Fibroblast of mammary gland (primary cell): ENCODE data around the gene PALM2AKAP2.
A peak's percentile ranks its signal among the peaks of the same experiment; 100 is the strongest.

Source experiments
- DNase-seq: peaks from one replicate; pipeline ENCODE4 v3.0.0-alpha.2; 2010; ENCODE audit warnings: low read depth
- H3K4me3 ChIP-seq: 2 replicates; pipeline ENCODE4 v1.5.1; 2011; ENCODE audit warnings: low read depth, mild to moderate bottlenecking, low read length, moderate library complexity; ENCODE audit not compliant: control insufficient read depth
- CTCF ChIP-seq: conservative IDR thresholded peaks from 2 replicates; pipeline ENCODE4 v1.5.1; 2011; ENCODE audit warnings: low read depth, low read length, inconsistent platforms; ENCODE audit not compliant: control insufficient read depth, insufficient read depth

Gene PALM2AKAP2

GRCh38 chr9:109739760-109740159 lies 40.2 kb upstream of the PALM2AKAP2 start:
- TF ChIP-seq CTCF = no peak
- no peak for DNase-seq

DNA sequence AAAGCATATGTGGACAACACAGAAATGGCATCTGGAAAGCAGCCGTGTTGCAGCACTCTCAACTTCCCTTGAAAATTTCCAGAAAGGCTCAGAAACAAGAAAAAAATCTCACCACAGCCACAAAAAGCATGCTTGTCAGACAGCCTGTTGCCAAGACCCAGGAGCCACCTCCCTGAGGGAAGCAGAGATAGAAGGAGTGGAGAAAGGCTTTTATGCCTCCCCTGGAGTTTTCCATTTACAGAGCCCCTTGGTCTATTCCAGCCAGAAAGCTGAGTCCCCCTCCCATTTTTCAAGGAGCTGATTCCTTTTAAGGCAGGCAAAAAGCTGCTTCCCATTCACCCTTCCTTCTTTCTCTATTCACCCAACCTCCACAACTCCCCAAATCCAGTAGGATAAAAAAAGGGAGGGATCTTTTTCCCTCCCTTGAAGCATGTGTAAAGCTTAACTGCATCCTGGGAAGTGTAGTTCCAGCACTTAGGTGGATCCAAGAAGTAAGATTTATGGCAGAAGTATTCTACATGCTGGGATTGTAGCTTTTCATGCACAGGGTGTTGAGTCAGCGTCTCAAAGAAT lies 37.1 kb upstream of the PALM2AKAP2 start:
- no peak overlapping the region for H3K4me3 ChIP-seq
- no peak for TF ChIP-seq CTCF
- peak; percentile 56 for DNase-seq

More at GRCh38 chr9:109739760-109740159, 40.2 kb upstream of the PALM2AKAP2 start:
- H3K4me3 ChIP-seq = no peak overlapping the region

DNA sequence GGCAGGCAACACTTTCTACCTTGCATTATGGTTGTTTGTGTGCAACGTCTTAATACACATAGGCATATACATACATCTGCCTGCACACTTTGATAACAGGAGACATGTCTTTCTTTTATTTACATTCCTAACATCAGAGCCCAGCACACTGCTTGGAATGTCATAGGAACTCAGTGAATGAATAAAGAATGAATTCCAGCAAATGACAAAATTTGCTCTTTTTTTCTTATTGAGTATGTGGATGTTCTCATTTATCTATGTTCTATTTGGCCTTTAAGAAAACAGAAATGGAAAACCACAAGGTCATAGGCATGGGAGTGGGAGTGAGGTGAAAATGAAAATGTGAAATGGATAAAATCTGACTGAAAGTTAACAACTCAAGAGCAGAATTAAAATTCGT lies 36.3 kb upstream of the PALM2AKAP2 start:
- no peak for TF ChIP-seq CTCF
- no peak for DNase-seq

GRCh38 chr9:109745335-109746283 lies 34.4 kb upstream of the PALM2AKAP2 start:
- DNase-seq = peak; percentile 76
- no peak for TF ChIP-seq CTCF
- H3K4me3 ChIP-seq = no peak overlapping the region

More for the DNA sequence above, 36.3 kb upstream of the PALM2AKAP2 start:
- no peak overlapping the region for H3K4me3 ChIP-seq

- DNase-seq = no peak
- TF ChIP-seq CTCF = no peak
- no peak overlapping the region for H3K4me3 ChIP-seq
These were observed 28.7 kb upstream of the PALM2AKAP2 start for GRCh38 chr9:109751253-109751652.

- H3K4me3 ChIP-seq = no peak overlapping the region
- DNase-seq = no peak
- no peak for TF ChIP-seq CTCF
These were observed 26.7 kb upstream of the PALM2AKAP2 start for GRCh38 chr9:109753308-109753707.

GRCh38 chr9:109755040-109755439 lies 25.0 kb upstream of the PALM2AKAP2 start:
- TF ChIP-seq CTCF = no peak
- DNase-seq = no peak
- no peak overlapping the region for H3K4me3 ChIP-seq
